ENCODE data around the gene IFT27.
A peak's percentile ranks its signal among the peaks of the same experiment; 100 is the strongest.

The IFT27 gene

GRCh38 chr22:36775964-36776669 is at the start of gene IFT27:
Gene IFT27 (minus strand): TSS chr22:36776119. CDS start chr22:36775707, 412 bp downstream.
- peak; percentile 100 for DNase-seq

GRCh38 chr22:36824655-36825054 is 48.7 kb upstream of the IFT27 start:
- DNase-seq: no peak

DNA sequence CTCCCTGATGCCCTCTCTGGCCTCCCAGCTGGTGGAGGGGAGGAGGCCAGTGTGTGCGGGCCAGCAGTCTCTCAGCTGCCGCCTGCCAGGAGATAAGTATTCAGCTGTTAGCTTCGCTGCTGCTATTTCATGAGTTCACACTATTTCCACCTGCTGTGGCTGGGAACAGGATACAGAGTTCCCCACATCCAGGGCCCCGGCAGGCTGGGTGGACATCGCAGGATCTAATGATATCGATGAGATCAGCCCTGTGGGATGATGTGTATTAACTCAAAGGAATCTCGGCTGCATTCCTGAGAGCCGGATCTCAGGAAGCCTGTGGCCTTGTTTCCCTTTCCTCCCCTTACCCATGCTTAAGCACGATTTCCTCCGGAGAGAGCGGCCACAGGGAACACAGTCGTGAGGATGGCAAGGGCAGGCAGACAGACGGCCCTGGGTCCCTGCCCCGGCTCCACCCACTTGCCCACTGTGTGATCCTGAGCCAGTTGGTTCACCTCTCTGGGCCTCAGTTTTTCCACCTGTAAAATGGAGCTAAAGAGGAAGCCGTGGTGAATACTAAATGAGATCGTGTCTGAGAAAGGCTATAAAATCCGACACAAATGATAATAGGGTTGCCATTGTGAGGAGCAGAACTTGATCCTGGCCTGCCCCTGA is 47.4 kb upstream of the IFT27 start:
- peak; percentile 66 for DNase-seq

DNA sequence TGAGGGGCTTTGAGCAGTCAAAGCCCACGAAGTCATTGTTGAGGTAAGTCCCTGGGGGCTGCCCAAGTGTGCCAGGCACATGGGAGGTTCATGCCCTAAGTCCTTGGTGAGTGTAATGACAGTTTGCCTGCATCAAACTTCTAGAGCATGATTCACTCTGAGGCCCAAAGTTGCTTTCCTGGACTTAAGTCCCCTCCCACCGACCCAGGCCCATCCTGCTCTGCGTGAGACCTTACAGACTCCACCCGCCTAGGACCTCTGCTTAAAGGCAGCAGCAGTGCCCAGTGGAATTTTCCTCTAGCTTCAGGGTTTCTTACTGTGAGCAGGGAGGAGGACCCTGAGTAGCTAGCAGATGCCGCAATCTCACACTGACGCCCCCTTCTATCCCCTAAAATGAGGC is 46.7 kb upstream of the IFT27 start:
- DNase-seq: no peak

GRCh38 chr22:36819112-36819511 is 43.2 kb upstream of the IFT27 start:
- peak; percentile 35 for DNase-seq

GRCh38 chr22:36818010-36818642 is 42.2 kb upstream of the IFT27 start:
- no peak for DNase-seq

- no peak for DNase-seq
These were observed 41.6 kb upstream of the IFT27 start for GRCh38 chr22:36817525-36817848.

- peak; percentile 80 for DNase-seq
These were observed 41.0 kb upstream of the IFT27 start, which contains the start of gene PVALB for GRCh38 chr22:36816636-36817524. Gene PVALB (minus strand): TSS chr22:36817035. CDS start chr22:36817005, 30 bp downstream.

DNA sequence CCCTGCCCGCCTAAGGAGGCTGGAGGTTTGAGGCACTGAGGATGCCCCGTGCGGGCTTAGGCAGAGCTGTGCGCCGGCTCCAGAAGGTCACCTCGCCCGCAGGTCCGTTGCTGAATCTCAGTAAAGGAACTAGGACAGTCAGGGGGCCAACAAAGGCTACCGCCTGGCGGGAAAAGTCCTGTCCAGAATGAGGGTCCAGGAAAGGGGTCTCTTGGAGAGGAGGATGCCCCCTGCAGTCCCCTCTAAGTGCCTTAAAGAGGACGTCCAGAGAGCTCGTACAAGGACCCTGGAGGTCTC is 40.4 kb upstream of the IFT27 start:
- DNase-seq: peak; percentile 54

DNA sequence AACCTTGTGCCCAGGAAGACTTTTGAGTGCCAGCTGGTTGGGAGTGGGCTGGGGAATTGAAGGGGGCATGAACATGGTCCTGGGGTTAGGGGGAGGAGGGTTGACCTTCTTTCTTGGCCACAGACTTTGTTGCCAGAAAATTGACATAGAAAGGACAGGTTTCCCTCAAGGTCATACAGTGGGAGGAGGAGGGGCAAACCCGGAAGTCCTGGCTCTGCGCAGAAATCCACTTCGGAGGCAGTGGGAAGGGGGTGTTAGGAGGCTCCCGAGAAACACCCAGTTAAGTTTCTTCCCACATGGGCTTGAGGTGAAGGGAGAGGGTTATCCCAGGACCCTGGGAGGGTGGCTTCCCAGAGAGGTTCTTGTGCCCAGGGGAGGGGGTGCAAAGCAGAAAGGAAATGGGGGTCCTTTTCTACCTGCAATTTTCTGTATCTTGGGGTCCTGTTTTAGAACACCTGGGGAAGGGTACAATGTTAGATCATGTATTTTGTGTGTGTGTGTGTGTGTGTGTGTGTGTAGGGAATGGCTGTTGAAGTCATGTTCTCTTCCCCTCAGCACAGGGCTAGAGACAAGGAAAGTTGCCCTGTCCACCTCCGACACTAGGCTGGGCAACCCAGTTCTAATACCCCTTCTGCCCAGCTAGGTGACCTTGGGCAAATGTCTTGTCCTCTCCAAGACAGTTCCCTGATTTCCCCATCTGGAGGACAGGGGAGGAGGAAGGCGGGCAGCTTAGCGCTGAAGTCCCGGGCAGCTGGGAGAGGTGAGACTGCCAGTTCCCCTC is 39.8 kb upstream of the IFT27 start:
- no peak for DNase-seq

GRCh38 chr22:36814801-36815200 is 38.9 kb upstream of the IFT27 start:
- DNase-seq: peak; percentile 72

DNA sequence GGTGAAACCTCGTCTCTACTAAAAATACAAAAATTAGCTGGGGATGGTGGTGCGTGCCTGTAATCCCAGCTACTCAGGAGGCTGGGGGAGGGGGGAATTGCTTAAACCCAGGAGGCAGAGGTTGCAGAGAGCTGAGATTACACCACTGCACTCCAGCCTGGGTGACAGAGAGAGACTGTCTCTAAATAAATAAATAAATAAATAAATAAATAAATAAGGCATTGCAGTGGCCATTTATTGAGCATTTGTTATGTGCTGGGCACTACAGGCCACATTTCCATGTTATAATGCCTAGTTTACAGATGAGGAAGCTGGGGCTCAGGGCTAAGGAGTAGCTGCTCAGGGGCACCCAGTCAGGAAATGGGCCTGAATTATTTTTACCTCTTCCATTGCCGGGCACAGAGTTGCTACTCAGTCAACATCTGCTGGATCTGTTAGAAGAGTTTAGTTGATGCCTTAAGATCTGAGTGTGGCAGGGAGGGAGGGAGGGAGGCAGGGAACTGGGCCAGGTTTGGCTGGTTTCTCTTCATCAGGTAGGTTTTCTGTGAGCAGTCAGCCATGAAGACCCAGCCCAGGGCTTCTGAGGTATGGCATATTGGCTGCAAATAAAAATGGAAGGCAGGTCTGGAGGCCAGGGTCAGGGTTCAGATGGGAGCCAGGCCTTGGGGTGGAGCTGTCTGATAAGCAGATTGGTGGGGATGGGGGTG is 35.3 kb upstream of the IFT27 start:
- DNase-seq: no peak

- DNase-seq: no peak
These were observed 33.4 kb upstream of the IFT27 start for GRCh38 chr22:36809351-36809750.

- DNase-seq: no peak
These were observed 32.9 kb upstream of the IFT27 start for GRCh38 chr22:36808721-36809344.

DNA sequence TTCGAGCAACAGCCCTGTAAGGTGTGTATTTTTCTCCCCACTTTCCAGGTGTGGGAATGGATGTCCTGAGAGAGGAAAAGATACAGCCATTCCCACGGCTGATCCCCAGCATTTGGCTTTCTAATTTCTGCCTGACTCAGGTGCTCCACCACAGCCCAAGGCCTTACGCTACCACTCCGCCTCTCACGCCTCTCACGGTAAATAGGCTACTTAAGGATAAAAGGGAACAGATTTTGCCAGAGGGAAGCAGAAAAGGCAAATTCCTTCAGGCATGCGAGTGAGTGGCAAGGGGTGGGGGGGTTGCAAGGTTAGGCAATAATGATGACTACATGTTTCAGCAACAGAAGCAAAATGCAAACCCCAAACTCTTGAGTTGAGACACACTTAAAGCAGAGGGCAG is 31.7 kb upstream of the IFT27 start:
- no peak for DNase-seq

DNA sequence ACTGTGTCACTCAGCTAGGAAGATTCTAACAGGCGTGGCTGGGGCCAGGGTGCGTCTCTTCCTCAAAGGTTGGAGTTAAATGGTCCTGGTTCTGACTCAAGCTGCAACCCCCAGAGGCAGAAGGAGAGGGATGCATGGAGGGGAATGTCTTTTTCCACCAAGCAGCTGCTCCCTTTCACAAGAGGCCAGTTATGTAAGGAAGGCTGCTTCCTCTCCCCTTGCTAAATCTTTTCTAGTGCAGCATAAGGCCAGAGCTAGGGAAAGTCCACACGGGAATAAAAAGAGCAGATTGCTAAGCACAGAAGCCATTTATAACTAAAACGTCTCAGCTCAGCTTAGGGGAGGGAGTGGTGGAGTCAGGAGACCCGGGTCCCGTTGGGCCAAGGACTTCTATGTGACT is 30.9 kb upstream of the IFT27 start:
- DNase-seq: no peak

GRCh38 chr22:36803358-36803757 is 27.4 kb upstream of the IFT27 start:
- DNase-seq: no peak

GRCh38 chr22:36798674-36799066 is 22.8 kb upstream of the IFT27 start:
- DNase-seq: no peak

DNA sequence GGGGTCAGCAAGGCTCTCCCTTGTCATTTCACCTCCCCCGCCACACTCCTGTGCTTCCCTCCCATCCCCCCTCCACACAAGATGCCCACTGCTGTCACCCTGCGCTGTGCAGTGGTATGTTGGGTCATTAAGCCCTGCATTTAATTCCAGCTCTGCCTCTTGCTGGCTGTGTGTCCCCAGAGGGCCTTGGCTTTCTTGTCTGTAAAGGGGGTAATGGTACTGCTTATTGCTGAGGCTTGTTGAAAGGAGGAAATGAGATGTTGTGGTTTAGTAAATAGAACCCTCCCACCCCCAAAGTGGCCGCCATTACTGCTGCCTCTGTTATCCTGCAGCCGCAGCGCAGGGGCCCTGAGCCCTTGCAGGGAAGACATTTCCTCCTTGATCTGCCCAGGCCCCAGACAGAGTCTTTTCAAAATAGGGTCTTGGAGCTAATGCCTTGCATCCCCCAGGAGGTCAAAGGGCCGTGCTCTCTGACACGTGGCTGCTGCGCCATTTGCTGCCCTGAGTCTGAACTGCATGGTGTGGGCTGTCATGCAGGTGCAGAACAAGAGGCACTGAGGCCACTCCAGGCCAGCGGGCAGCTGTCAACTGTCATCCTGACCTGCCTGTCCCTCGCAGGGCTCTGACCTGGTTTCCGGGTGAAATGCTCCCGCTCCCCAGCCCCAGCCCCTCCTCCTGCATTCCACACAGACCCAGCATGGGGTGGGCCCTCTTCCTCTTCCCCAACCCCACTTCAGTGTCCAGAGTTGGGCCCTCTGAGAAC is 22.2 kb upstream of the IFT27 start:
- DNase-seq: peak; percentile 70

- DNase-seq: peak; percentile 57
These were observed 21.5 kb upstream of the IFT27 start for GRCh38 chr22:36797374-36797773.
